Spleen (tissue), 7 donors: Measurements from ENCODE around the gene PLXNA2.

Source experiments
- POLR2AphosphoS5 ChIP-seq, 3 donors: sonication (generic); formaldehyde crosslinking; IDR thresholded peaks; one replicate each; pipeline ENCODE4 v1.5.1; 2017; ENCODE audit warnings: antibody characterized with exemption in 3 of 3
- TF ChIP-seq, protein P1 (sequence below), 11 experiments: fragments of 200-600 bp in 7 of 11; fragments of 450-650 bp in 4 of 11; sonication (generic) in 4 of 11; IDR thresholded peaks in 8 of 11; conservative IDR thresholded peaks in 3 of 11; 1 replicate in 7 of 11; 2 replicates in 4 of 11; pipeline versions ENCODE4 v1.4.0 to v1.8.0; 2016 to 2021; ENCODE audit warnings: antibody characterized with exemption in 11 of 11, inconsistent platforms in 4 of 11, mild to moderate bottlenecking in 1 of 11
- donor health status: DM: no; HTN: no; CAD: no; lungs with moderate emphysema.
- donor health status: DM: no; HTN: no; CAD: no.
- donor health status: DM: no; HTN: no; CAD: no.

GRCh38 chr1:208059409-208060001, 184.7 kb downstream of the PLXNA2 start:
- TF ChIP-seq POLR2AphosphoS5 (IDR thresholded peaks at IDR 0.05): no peak
- TF ChIP-seq, protein P1, sequence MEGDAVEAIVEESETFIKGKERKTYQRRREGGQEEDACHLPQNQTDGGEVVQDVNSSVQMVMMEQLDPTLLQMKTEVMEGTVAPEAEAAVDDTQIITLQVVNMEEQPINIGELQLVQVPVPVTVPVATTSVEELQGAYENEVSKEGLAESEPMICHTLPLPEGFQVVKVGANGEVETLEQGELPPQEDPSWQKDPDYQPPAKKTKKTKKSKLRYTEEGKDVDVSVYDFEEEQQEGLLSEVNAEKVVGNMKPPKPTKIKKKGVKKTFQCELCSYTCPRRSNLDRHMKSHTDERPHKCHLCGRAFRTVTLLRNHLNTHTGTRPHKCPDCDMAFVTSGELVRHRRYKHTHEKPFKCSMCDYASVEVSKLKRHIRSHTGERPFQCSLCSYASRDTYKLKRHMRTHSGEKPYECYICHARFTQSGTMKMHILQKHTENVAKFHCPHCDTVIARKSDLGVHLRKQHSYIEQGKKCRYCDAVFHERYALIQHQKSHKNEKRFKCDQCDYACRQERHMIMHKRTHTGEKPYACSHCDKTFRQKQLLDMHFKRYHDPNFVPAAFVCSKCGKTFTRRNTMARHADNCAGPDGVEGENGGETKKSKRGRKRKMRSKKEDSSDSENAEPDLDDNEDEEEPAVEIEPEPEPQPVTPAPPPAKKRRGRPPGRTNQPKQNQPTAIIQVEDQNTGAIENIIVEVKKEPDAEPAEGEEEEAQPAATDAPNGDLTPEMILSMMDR (IDR thresholded peaks at IDR 0.05 in 8 of 11, conservative IDR thresholded peaks at IDR 0.05 in 3 of 11): no peak
